GM21737 (cell line): ENCODE data around the gene PLTP.
A peak's percentile ranks its signal among the peaks of the same experiment; 100 is the strongest.
"Not testable (repeated sequence)": the region's sequence is repeated elsewhere in the genome, so short reads cannot be mapped to it uniquely, and the experiment has no call there.

ENCODE experiments used
- ATAC-seq: cut with Tn5 transposase; IDR thresholded peaks from one replicate; pipeline ENCODE4 v1.9.1; 2021; ENCODE audit warnings: mild to moderate bottlenecking, moderate library complexity; ENCODE audit not compliant: unreplicated experiment

PLTP gene

GRCh38 chr20:45880988-45881788 is 30.8 kb downstream of the PLTP start, which contains the start of gene ZSWIM1:
ZSWIM1 (plus strand) TSS chr20:45881227; CDS start chr20:45882593, 1,366 bp downstream.
- peak; percentile 95 for ATAC-seq

DNA sequence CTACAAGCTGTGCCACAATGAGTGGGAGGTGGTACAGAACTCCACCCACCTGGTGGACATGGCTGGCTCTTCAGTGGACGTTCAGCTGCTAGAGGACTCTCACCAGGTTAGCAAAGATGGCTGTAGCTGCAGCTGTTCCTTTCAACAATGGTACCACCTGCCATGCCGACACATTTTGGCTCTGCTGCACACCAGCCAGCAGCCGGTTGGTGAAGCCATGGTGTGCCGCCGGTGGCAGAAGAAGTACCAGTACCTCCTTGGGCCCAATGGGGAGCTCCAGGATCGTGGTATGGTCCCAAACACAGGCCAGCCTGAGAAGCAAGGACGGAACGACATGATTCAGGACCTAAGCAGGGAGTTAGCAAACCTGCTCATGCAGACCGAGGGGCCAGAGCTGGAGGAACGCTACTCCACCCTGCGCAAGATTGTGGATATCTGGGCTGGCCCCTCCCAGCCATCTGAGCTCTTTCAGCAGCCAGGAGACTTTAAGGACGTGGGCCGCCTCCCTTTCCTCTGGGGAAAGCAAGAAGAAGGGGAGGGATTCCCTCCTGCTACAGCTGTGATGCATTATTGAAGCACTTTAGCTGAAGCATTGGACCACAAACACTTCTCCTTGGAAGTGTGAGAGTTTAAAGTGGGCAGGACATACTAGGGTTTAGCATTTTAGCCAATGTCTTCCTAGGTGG is 33.7 kb downstream of the PLTP start:
- ATAC-seq = no peak

GRCh38 chr20:45874576-45874975 is 37.4 kb downstream of the PLTP start:
- ATAC-seq = no peak

- ATAC-seq = not testable (repeated sequence)
These were observed 37.9 kb downstream of the PLTP start for GRCh38 chr20:45874104-45874481.

GRCh38 chr20:45873409-45874103 is 38.4 kb downstream of the PLTP start:
- no peak for ATAC-seq

DNA sequence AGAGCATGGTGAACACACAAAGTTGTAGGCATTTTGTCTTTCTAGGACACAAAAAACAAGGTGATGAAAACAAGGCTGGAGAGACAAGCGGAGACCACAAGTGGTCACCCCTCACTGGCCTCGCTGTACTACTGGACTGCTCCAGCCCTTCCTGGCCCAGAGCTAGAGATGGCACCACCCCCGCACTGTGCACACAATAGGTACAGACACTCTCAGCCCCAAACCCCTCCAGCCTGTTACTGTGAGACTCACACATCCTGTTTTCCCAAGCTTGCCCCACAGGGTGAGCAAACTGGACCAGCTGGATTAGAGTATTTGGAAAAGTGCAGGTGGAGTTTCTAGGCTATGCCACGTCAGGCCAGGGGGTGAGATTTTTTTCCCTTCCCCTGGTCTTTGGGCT is 39.3 kb downstream of the PLTP start:
- no peak for ATAC-seq

DNA sequence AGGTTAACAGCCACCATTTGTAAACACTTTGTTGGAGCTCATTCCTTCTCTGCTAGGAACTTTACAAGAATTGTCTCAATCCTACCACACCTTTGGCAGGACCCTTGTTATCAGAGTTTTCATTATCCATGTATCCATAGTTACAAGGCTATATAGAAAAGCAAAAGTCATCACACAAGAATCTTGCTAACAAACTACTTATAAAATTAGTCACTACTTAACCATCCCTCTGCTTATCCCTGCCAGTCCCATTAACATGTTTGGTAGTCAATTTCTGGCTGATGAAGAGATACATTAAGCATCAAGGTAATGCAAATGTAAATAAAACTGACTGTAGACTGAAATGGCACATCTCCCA is 44.2 kb downstream of the PLTP start:
- no peak for ATAC-seq

DNA sequence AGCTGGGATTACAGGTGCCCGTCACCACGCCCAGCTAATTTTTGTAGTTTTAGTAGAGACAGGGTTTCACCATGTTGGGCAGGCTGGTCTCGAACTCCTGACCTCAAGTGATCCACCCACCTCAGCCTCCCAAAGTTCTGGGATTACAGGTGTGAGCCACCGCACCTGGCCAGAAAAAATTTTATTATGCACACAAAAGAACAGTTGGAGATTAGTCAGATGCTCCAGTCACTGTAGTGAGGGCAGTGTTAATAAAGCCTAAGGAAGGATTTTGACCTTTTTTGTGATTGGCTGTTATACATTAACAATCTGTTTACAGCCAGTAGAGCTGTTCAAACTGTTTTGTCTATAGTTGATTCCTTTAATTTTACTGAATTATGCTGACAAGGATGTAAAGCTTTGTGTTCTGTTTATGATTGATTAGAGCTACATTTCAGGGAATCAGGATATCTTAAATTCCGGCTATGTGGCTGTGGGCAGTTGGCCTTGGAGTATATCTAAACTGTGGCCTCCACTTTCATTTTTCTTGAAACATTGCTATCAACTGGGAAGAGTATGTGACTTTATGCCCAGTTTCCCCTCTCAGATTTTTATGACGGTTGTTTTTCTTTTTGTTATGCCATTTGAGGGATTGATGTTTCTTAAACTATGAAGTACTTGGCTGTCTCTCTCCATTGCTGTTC is 44.7 kb downstream of the PLTP start:
- ATAC-seq = no peak

DNA sequence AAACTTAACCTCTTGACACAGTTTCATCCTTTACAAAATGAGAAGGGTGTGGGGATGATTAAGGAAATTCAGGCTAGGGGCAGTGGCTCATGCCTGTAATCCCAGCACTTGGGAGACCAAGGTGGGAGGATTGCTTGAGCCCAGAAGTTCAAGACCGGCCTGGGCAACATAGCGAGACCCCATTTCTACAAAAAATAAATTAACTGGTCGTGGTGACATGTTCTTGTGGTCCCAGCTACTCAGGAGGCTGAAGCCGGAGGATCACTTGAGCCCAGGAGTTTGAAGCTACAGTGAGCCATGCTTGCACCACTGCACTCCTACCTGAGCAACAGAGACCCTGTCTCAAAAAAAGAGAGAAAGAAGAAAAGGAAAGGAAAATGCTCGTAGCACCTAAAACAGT is 45.5 kb downstream of the PLTP start:
- ATAC-seq = no peak

DNA sequence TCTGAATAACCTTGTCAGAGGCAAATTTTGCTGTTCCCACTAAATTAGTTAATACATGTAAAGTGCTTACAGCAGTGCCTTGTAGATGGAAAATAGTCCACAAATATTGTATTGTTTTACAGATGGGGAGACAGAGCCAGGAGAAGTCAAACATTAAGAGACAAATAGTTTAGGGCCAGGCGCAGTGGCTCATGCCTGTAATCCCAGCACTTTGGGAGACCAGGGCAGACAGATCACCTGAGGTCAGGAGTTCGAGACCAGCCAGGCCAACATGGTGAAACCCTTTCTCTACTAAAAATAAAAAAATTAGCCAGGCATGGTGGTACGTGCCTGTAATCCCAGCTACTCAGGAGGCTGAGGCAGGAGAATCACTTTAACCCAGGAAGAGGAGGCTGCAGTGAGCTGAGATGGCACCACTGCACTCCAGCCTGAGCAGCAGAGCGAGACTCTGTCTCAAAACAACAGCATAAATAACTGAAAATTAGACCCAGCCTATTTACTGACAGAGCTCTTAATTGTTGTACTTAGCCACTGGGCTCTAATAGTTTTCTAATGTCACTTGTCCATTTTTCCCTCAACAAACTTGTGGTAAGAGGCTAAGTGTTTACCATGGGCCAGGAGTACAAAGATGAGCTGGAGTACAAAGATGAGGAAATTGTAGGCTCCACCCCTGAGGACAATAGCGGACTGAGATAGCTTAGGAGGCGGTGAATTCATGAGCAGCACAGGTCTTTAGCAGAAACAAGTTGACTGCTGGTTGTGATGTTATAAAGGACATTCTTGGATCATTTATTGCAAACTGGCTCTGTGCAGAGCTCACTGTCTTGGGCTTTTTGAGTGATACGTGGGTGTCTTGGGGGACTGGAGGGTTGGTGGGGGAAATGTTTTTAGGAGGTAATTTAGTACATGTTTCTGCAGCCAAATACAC is 48.1 kb downstream of the PLTP start:
- no peak for ATAC-seq

DNA sequence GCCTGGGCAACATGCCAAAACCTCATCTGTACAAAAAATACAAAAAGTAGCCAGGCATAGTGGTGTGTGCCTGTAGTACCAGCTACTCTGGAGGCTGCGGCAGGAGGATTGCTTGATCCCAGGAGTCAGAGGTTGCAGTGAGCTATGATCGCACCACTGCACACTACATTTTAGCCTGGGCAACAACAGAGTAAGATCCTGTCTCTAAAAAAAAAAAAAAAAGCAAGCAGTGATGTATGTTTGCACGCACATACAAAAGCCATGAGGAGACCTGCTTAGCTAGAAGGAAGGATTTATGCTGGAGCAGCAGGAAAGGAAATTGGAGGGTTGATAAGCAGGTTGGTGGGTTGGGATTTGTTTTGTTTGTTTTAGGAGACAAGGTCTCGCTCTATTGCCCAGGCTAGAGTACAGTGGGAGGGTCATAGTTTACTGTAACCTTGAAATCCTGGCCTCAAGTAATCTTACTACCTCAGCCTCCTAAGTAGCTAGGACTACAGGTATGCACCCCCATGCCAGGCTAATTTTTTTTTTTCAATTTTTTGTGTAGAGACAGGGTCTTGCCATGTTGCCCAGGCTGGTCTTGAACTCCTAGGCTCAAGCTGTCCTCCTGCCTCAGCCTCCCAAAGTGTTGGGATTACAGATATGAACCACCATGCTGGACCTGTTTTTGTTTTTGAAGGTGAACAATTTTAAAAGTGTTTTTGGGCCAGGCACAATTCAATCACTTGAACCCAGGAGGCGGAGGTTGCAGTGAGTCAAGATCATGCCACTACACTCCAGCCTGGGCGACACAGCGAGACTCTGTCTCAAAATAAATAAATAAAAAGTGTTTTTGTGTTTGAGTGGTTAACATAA is 50.5 kb downstream of the PLTP start:
- ATAC-seq = no peak

DNA sequence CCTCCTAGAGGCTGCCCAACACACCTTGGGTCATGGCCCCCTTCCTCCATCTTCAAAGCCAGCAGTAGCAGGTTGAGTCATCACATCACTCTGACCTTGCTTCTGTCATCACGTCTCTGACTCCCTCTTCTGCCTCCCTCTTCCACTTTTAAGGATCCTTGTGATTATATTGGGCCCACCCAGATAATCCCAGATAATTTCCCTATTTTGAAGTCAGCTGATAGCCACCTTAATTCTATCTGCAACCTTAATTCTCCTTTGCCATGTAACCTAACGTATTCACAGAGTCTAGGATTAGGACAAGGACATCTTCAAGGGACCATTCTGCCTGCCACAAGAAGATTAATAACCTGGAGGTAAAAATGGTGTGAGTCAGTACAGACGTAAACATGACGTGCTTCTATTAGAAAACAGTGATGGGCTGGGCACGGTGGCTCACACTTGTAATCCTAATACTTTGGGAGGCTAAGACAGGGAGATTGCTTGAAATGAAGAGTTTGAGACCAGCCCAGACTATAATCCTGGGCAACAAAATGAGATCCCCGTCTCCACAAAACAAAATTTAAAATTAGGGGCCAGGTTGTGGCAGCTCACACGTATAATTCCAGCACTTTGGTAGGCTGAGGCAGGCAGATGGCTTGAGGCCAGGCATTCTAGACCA is 51.3 kb downstream of the PLTP start:
- ATAC-seq = no peak

DNA sequence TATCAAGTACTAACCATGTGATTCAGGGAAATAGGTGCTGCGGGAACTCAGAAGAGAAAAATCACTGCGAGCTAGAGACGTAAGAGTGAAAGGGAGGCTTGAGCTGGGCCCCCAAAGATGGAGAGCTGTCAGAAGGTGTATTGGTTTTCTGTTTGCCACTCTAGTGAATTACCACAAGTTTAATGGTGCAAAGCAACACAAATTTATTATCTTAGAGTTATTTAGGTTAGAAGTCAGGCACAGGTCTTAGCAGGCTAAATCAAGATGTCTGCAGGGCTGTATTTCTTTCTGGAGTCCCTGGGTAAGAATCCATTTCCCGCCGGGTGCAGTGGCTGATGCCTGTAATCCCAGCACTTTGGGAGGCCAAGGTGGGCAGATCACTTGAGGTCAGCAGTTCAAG is 52.0 kb downstream of the PLTP start:
- no peak for ATAC-seq

- ATAC-seq = peak; percentile 10
These were observed 54.1 kb downstream of the PLTP start for GRCh38 chr20:45857882-45858216.

DNA sequence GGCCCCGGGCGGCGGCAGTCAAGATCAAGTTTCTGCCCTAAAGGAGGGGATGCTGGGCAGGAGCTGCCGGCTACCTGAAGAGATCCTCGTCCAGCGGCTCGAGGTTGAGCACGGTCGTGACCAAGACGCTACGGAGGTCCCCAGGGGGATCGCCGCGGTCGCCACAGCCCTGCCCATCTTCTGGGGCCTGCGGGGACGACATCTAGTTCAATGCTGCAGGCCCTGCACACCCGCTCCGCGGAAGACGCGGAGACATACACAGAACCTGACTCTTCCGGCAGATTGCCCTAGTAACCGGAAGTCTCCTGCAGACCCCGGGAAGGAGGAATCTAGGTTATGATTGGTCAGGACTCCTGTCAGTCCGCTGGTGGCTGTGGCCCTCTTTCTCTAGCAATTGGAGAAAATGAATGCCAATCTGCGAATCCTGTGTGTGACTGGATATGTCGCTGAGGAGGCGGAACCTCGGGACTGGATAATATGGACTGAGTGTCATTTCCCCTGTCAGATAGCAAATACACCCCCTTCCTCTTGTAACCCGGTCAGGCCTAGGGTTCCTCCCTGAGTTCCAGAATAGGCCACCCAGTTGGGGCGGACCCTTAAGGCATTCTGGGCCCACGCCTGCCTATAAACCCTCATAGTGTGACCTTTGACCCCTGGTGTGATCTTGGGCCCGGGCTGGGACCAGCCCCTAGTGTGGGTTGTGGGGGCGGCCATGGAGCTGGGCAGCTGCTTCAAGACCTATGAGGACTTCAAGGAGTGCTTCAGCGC is 54.7 kb downstream of the PLTP start, which contains the start of the genes ACOT8 and ZSWIM3:
Gene ACOT8 (minus strand): TSS at position 279 of the 768 bp plus-strand sequence. CDS start 77 bp downstream, at position 202.
Gene ZSWIM3 (plus strand): TSS at position 501 of the 768 bp plus-strand sequence. CDS start 212 bp downstream, at position 713.
- peak; percentile 91 for ATAC-seq

DNA sequence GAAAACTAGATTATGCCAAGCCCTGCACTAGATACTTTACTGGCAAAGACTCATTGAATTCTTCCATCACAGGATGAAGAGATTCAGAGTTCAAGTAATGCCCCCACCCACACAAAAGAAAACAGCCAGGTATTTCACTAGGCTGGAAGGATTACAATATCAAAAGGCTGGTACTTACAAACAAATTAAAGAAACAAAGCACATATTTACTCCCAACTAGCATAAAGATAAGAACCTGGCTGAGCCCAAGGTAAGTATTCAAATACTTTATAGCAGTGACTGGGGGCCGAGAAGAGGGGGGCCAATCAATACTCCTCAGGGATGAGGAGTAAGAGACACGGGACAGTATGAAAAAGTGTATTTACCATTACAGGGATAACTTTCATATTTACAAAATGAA is 58.5 kb downstream of the PLTP start:
- no peak for ATAC-seq

GRCh38 chr20:45852326-45852725 is 59.6 kb downstream of the PLTP start:
- no peak for ATAC-seq

DNA sequence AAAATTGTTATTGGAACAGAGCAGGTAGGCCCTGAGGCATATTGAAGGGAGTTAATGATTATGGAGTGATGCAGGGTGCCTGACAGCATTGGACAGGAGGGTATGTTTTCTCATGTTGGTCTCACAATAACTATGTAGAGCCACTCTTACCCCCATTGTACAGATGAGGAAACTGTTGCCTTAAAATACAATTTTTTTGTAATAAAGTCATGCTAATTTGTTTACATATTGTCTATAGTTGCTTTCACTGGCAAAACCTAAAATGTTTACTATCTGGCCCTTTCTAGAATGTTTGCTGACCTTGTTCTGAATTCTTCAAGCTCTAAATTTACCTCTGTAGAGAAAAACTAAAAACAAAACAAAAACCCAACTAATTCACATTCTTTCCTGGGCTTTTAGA is 60.5 kb downstream of the PLTP start:
- no peak for ATAC-seq
